Activated naive CD4-positive, alpha-beta T cell treated with anti-CD3 and anti-CD28 coated beads for 36 hours (primary cell): ENCODE results near the gene LIX1L. TPM values are rescaled to one million over a fixed set of nuclear protein-coding genes. Genes with fewer than 3 reads are reported as not detected.

Experiments used
- CTCF ChIA-PET: fragments of 350-600 bp; sonication (Branson Sonifier 250); formaldehyde crosslinking; loops from one replicate; lab custom pipeline; 2021; ENCODE audit warnings: antibody characterized with exemption; lab: Charles Lee
- DNase-seq: peaks from one replicate; pipeline ENCODE4 v3.0.0-alpha.2; 2020
- H3K27ac Mint-ChIP-seq: one replicate; pipeline ENCODE4 v1.8.0; 2021; ENCODE audit warnings: mild to moderate bottlenecking, mixed read lengths
- H3K27me3 Mint-ChIP-seq: one replicate; pipeline ENCODE4 v1.8.0; 2021; ENCODE audit warnings: low read depth, mixed read lengths
- H3K36me3 Mint-ChIP-seq: one replicate; pipeline ENCODE4 v1.8.0; 2021; ENCODE audit warnings: low read depth, mixed read lengths
- H3K4me1 Mint-ChIP-seq: one replicate; pipeline ENCODE4 v1.8.0; 2021; ENCODE audit warnings: low read depth, mixed read lengths
- H3K4me3 Mint-ChIP-seq: one replicate; pipeline ENCODE4 v1.8.0; 2021; ENCODE audit warnings: mild to moderate bottlenecking, moderate library complexity, mixed read lengths
- H3K9me3 Mint-ChIP-seq: one replicate; pipeline ENCODE4 v1.8.0; 2021; ENCODE audit warnings: mixed read lengths
- intact Hi-C: fragments of 100-400 bp; cut with micrococcal nuclease; formaldehyde crosslinking; loops from one replicate; pipeline ENCODE4 v1.15.1; 2023
- total RNA-seq, 2 experiments: library from RNA; stranded (reverse); gene quantifications; one replicate each; pipeline ENCODE4 v1.2.3, GENCODE V29; 2021

Gene LIX1L
- total RNA-seq, 2 experiments from 2014 or later = 43.6 to 44.3 TPM

DNA sequence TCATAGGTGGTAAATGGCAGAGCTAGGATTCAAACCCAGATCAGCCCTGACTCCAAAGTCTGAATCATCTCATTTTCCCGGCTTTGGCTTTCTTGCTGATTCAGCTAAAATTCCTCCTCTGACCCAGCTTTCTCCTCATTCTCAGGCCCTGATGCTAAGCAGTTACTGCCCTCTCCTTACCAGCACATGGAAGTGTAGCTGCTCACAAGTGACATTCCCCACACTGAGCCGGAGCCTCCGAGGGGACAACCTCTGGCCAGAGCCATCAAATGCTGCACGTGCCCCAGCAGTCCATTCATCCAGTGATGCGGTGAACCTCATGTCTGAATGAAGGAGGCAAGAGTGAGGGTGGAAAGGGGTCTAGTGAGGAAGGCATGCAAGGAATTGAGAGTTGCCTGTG is 59.1 kb downstream of the LIX1L start:
- intact Hi-C loops = no loop called here
- Mint-ChIP-seq H3K9me3 (no peaks in the 10 kb centered on the region), H3K4me3 (no peak overlapping the region), H3K27ac (no peak overlapping the region), H3K36me3 (peaks cover 4% of the 10 kb centered on the region), H3K27me3 (no peaks in the 10 kb centered on the region), H3K4me1 (no peaks in the 10 kb centered on the region)
- DNase-seq = no peak
- CTCF ChIA-PET = interaction anchor here (0.6 to 1.7 kb wide), 4 partner anchors 42 to 60 kb away, joined by 3 to 4 read pairs (median 4); partner anchors contain the start of gene NUDT17

DNA sequence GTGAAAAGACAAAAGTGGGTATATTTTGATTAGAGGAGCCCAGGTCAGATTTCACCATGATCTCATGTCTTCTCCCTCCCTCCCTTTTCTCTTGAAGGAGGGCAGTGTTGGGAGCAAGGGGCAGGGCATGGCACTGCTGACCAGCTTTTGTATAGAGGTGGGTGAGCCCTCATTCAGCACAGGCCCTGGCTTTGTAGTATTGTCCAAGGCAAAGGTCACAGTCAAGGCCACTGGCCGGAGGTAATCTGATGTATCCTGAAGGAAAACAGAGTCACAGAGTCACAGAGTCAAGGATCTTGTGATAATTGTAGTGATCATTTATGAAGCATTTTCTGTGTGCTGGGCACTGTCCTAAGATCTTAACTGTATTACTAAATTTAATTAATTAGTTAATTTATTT is 59.8 kb downstream of the LIX1L start:
- no peaks in the 10 kb centered on the region for H3K9me3 Mint-ChIP-seq
- H3K27ac Mint-ChIP-seq = no peak overlapping the region
- peaks cover 4% of the 10 kb centered on the region for H3K36me3 Mint-ChIP-seq
- no peak for DNase-seq
- CTCF ChIA-PET = interaction anchor here (1.1 kb wide), 1 partner anchor 43 kb away, joined by 3 read pairs; no protein-coding TSS in a partner anchor
- H3K27me3 Mint-ChIP-seq = no peaks in the 10 kb centered on the region
- no peak overlapping the region for H3K4me3 Mint-ChIP-seq
- intact Hi-C loops = no loop called here
- H3K4me1 Mint-ChIP-seq = no peaks in the 10 kb centered on the region

DNA sequence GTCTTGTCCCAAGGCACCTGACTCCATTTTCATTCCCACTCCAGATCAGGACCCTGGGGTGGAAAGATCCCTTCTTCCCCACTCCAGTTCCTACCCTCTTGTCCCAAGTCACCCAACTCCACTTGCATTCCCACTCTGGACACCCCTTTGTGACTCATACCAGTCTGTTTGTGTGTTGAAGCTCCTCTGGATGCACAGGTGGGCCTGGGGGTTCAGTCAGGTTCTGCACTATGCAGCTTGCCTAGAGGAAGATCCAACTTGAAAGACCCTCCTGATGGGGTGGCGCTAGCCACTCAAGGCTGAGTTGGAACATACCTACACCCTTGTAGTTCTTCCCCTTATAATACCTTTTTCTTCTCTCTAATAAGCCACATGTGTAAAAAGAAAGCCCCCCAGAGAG is 62.3 kb downstream of the LIX1L start:
- H3K9me3 Mint-ChIP-seq = no peaks in the 10 kb centered on the region
- no peak overlapping the region for H3K27ac Mint-ChIP-seq
- CTCF ChIA-PET = interaction anchor here (0.6 to 2.8 kb wide), 8 partner anchors 13 to 112 kb away, joined by 3 to 15 read pairs (median 4); partner anchors contain the start of genes ITGA10 and NUDT17
- DNase-seq = no peak
- no peaks in the 10 kb centered on the region for H3K27me3 Mint-ChIP-seq
- peaks cover 4% of the 10 kb centered on the region for H3K36me3 Mint-ChIP-seq
- intact Hi-C loops = no loop called here
- no peaks in the 10 kb centered on the region for H3K4me1 Mint-ChIP-seq
- no peak overlapping the region for H3K4me3 Mint-ChIP-seq

DNA sequence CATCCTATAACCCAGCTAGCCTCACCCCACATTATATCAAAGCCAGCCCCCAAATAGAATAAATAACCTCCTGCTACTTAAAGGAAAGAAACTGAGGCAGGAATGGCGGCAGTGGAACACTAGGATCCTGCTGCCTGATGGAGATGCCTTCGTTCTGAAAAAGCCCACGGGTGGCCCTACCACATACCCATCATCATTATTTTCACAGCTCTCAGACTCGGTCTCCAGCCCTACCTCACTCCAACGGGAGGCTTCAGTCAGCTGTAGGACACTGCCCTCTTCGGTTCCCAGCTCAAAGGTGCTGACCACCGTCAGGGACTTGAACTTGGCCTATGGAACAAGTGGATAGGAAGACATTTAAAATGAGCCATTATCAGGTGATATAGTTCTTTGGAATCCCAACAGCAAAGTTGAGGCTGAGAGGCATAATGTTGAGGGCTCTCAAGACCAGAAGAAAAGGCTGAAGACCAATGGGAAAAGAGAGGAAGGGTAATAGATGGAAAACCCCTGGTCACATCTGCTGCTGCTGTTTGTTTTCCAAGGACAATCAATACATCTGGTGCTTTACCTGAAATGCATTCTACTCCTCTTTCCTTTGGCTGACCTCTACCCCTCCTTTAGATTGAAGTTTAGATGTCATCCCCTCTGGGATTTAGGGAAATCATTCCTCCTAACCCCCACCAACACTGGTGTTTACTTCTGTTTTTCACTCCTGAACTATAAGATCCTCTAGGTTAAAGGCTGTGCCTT is 64.3 kb downstream of the LIX1L start:
- no peak for DNase-seq
- CTCF ChIA-PET = interaction anchor here (0.8 to 3.2 kb wide), 10 partner anchors 13 to 124 kb away, joined by 3 to 23 read pairs (median 11); partner anchors contain the start of genes ITGA10 and PIAS3
- H3K9me3 Mint-ChIP-seq = no peaks in the 10 kb centered on the region
- H3K36me3 Mint-ChIP-seq = peaks cover 2% of the 10 kb centered on the region
- H3K4me3 Mint-ChIP-seq = no peak overlapping the region
- H3K27ac Mint-ChIP-seq = no peak overlapping the region
- intact Hi-C loops = no loop called here
- H3K4me1 Mint-ChIP-seq = no peaks in the 10 kb centered on the region
- H3K27me3 Mint-ChIP-seq = no peaks in the 10 kb centered on the region

DNA sequence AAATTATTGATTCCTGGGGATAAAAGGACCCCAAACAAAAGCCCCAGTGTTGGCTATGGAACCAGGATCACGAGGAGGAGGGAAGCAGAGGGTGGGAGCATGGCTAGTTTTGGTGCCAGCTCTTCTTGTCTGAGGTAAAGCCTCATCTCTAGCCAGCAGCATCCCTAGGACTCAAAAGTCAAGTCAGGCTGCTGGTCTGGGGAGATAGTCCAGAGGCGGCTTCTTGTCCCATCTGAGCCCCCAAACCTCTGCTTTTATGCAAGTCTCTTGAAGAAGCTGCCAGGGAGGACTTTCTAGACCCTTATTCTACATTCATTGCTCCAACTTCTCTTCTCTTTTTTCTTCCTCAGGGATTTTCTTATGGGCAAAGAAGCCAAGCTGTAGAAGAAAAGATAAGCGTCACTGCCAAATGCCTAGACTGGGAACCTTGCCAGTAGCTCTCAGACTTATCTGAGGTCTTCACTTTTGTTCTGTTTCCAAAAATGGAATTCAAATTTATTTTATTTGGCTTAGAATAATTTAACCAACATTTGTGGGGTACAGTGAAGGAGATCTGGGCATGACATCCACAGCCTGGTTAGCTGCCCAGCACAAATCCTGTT is 65.2 kb downstream of the LIX1L start:
- H3K4me1 Mint-ChIP-seq = no peaks in the 10 kb centered on the region
- no peaks in the 10 kb centered on the region for H3K9me3 Mint-ChIP-seq
- no peak overlapping the region for H3K27ac Mint-ChIP-seq
- no peak for DNase-seq
- H3K36me3 Mint-ChIP-seq = peaks cover 1% of the 10 kb centered on the region
- intact Hi-C loops = no loop called here
- H3K4me3 Mint-ChIP-seq = no peak overlapping the region
- H3K27me3 Mint-ChIP-seq = no peaks in the 10 kb centered on the region
- CTCF ChIA-PET = interaction anchor here (0.8 to 3.2 kb wide), 15 partner anchors 10 to 143 kb away, joined by 3 to 23 read pairs (median 7); partner anchors contain the start of genes ITGA10 and PIAS3

DNA sequence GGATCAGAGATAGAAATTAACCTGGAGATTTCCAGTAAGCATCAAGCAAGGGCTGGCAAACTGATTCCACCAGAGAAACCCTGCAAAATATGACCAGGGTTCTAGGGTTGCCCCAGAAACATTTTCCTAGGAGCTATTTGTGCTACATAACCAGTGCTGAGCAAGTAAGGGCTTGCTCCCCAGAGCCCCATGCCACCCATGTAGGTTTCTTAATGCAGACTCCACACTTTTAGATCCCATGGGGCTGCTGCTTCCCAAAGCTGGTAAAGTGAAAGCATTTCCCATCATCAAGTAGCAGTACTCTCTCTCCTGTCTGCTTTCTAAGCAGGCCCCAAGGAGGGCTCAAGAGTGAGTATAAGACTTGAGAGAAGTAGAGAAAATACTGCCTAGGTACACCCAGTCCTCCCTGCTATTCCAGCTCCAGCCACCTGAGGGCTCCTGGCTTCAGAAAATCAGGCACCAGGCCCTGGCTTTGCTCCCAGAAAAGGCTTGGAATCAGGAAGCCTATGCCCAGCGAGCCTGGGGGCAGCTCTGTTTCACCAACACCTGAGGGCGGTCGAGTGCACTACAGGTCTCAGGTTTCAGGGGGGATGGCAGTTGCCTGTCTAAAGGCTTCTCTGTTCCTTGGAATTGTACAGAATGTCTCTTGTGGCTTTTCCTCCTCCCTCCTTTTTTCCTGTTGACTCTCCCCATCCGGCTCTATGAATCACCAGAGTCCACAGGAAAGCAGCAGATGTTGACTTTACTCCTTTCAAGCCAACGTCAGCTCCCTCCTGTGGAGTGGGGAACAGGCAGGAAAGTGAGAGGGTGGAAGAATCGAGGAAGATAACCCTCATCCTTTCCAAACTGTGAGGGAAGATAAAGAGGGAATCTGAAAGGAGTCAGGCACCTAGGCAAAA is 66.0 kb downstream of the LIX1L start:
- intact Hi-C loops = loop anchor here (1.0 kb wide), 1 partner anchor 121 kb away; no protein-coding TSS in a partner anchor
- peak; percentile 80 for DNase-seq
- Mint-ChIP-seq H3K36me3 (no peaks in the 10 kb centered on the region), H3K4me3 (no peak overlapping the region), H3K9me3 (no peaks in the 10 kb centered on the region), H3K4me1 (peaks cover 1% of the 10 kb centered on the region), H3K27ac (no peak overlapping the region), H3K27me3 (no peaks in the 10 kb centered on the region)
- CTCF ChIA-PET = interaction anchor here (0.7 to 3.2 kb wide), 17 partner anchors 9 to 144 kb away, joined by 3 to 23 read pairs (median 7); partner anchors contain the start of genes ITGA10, PIAS3 and RBM8A

DNA sequence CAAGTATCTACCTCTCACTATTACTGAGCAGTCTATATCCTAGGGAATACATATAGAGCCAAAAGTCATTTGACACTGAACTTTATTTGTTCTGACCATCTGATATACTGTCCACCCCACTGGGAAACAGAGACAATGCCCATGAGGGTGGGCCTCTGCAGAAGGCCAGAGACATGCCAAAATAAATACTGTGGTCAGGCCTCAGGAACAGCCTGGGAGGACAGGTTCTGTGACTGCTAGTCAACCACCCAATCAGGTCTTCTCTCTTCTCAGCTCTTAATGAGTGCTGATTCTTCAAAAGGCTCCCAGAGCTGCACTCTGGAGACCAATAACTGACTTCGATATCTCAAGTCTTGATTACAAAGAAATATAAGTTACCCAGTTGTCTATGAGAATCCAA is 66.7 kb downstream of the LIX1L start:
- no peaks in the 10 kb centered on the region for H3K36me3 Mint-ChIP-seq

DNA sequence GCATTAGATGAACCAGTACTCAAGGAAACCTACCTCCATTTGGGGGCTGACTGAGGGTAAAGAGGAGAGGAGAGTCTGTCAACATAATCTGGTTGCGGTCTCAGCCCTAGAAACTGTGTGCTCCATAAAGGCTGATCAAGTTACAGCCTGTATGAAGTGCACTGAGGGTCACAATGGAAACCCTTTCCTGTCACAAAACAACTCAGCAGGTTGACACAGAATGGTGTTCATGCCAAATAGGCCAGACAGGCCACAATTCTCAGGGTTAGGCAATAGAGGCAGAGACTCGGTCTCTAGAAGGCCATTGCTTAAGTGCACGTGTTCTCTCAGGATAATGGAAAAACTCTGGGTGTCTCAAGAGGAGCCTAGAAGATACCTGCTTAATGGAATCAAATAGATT is 68.1 kb downstream of the LIX1L start:
- Mint-ChIP-seq H3K36me3 (no peaks in the 10 kb centered on the region), H3K9me3 (no peaks in the 10 kb centered on the region), H3K27ac (no peak overlapping the region), H3K4me3 (no peak overlapping the region), H3K27me3 (peaks cover 4% of the 10 kb centered on the region), H3K4me1 (peaks cover 13% of the 10 kb centered on the region)
- intact Hi-C loops = no loop called here
- DNase-seq = no peak
- CTCF ChIA-PET = interaction anchor here (0.9 to 2.3 kb wide), 2 partner anchors 87 to 118 kb away, joined by 3 to 14 read pairs; no protein-coding TSS in a partner anchor

More for the DNA sequence above, 66.7 kb downstream of the LIX1L start:
- H3K27me3 Mint-ChIP-seq = no peaks in the 10 kb centered on the region
- H3K4me1 Mint-ChIP-seq = peaks cover 6% of the 10 kb centered on the region
- no peak overlapping the region for H3K4me3 Mint-ChIP-seq
- H3K9me3 Mint-ChIP-seq = no peaks in the 10 kb centered on the region
- no peak for DNase-seq
- CTCF ChIA-PET = interaction anchor here (1.0 to 3.2 kb wide), 14 partner anchors 8 to 144 kb away, joined by 3 to 23 read pairs (median 10); partner anchors contain the start of genes ITGA10 and PIAS3
- H3K27ac Mint-ChIP-seq = no peak overlapping the region
- intact Hi-C loops = loop anchor here (1.0 kb wide), 1 partner anchor 122 kb away; no protein-coding TSS in a partner anchor

DNA sequence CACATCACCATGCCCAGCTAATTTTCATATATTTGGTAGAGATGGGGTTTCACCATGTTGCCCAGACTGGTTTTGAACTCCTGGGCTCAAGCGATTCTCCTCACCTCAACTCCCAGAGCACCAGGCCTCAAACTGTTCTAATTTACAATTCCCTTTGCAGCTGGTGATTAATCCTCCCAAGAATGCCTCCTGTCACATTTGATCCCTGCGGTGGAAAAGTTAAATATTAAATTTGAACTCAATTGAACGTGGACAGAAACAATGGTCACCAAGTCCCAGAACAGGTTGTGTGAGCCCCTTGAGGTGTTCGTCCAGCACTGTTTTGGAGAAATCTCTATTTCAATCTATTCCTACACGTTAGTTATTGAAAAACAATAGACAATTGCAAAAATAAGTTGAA is 70.2 kb downstream of the LIX1L start:
- Mint-ChIP-seq H3K27ac (no peak overlapping the region), H3K4me1 (peaks cover 14% of the 10 kb centered on the region), H3K36me3 (no peaks in the 10 kb centered on the region), H3K27me3 (peaks cover 16% of the 10 kb centered on the region), H3K9me3 (no peaks in the 10 kb centered on the region), H3K4me3 (no peak overlapping the region)
- CTCF ChIA-PET = interaction anchor here (4.5 kb wide), 1 partner anchor 42 kb away, joined by 18 read pairs; the partner anchor contains the start of gene NUDT17
- no peak for DNase-seq
- intact Hi-C loops = no loop called here

DNA sequence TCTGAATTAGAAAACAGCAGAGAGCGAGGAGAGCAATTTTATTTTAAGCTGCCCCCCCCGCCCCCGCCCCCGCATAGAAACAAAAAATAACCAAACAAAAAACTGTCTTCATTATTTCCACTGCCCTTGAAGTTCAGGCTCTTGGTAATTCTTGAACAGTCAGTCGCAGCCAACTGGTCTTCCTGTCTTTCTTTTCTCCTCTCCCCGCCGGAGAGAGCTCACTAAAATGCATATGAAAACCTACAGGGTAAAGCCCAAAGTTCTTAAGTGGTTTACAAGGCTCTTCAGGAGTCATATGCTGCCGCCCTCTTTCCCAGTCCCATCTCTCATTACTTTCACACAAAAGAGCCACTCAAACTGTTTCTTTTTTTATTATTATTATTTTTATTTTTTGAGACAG is 71.0 kb downstream of the LIX1L start:
- Mint-ChIP-seq H3K4me1 (peaks cover 14% of the 10 kb centered on the region), H3K4me3 (peak overlapping the region; percentile 23), H3K27me3 (peaks cover 16% of the 10 kb centered on the region), H3K36me3 (no peaks in the 10 kb centered on the region), H3K9me3 (no peaks in the 10 kb centered on the region), H3K27ac (no peak overlapping the region)
- no peak for DNase-seq
- intact Hi-C loops = loop anchor here (1.0 kb wide), 1 partner anchor 42 kb away; the partner anchor contains the start of gene NUDT17
- CTCF ChIA-PET = interaction anchor here (4.5 kb wide), 1 partner anchor 41 kb away, joined by 18 read pairs; the partner anchor contains the start of gene NUDT17

DNA sequence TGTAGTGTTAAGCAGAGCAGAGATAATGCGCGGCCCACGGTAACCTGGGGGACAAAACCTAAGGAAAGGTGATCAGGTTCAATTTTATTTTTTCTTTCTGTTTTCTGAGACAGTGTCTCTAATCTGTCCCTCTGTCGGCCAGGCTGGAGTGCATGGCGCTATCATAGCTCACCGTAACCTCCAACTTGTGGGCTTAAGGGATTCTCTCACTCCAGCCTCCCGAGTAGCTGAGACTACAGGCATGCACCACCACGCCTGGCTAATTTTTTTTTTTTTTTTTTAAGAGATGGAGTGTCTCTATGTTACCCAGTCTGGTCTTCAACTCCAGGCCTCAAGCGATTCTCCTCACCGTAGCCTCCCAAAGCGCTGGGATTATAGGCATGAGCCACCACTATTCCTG is 71.4 kb downstream of the LIX1L start:
- no peak for DNase-seq
- peaks cover 16% of the 10 kb centered on the region for H3K27me3 Mint-ChIP-seq
- peak overlapping the region; percentile 79 for H3K4me3 Mint-ChIP-seq
- intact Hi-C loops = loop anchor here (1.0 kb wide), 1 partner anchor 41 kb away; the partner anchor contains the start of gene NUDT17
- no peak overlapping the region for H3K27ac Mint-ChIP-seq
- no peaks in the 10 kb centered on the region for H3K9me3 Mint-ChIP-seq
- peaks cover 14% of the 10 kb centered on the region for H3K4me1 Mint-ChIP-seq
- no peaks in the 10 kb centered on the region for H3K36me3 Mint-ChIP-seq
- CTCF ChIA-PET = interaction anchor here (4.5 kb wide), 1 partner anchor 41 kb away, joined by 18 read pairs; the partner anchor contains the start of gene NUDT17
